K562 (cell line): ENCODE results near the gene LTBP1.

Source experiments
- EP300 ChIP-seq: IDR thresholded peaks from 2 replicates; pipeline ENCODE4 v1.6.1; 2012; ENCODE audit warnings: low read length, improper control_type of control experiment
- HNRNPL ChIP-seq: fragments of 200-400 bp; formaldehyde crosslinking; IDR thresholded peaks from 2 replicates; pipeline ENCODE4 v1.6.1; 2017; ENCODE audit warnings: low read depth, mild to moderate bottlenecking, low read length
- KDM1A ChIP-seq, 2 experiments: fragments of 450-650 bp; IDR thresholded peaks; 2 replicates each; pipeline ENCODE4 v1.6.1; 2016; ENCODE audit warnings: mild to moderate bottlenecking in 2 of 2
- MYC ChIP-seq, 2 experiments: fragments of 250-450 bp in 1 of 2; sonication (Bioruptor Pico) in 1 of 2; IDR thresholded peaks; 2 replicates each; pipeline versions ENCODE4 v1.5.1 to v1.6.1; 2012 to 2021; ENCODE audit warnings: low read depth in 2 of 2, borderline replicate concordance in 1 of 2, improper control_type of control experiment in 1 of 2, low read length in 1 of 2, mild to moderate bottlenecking in 1 of 2, moderate library complexity in 1 of 2

DNA sequence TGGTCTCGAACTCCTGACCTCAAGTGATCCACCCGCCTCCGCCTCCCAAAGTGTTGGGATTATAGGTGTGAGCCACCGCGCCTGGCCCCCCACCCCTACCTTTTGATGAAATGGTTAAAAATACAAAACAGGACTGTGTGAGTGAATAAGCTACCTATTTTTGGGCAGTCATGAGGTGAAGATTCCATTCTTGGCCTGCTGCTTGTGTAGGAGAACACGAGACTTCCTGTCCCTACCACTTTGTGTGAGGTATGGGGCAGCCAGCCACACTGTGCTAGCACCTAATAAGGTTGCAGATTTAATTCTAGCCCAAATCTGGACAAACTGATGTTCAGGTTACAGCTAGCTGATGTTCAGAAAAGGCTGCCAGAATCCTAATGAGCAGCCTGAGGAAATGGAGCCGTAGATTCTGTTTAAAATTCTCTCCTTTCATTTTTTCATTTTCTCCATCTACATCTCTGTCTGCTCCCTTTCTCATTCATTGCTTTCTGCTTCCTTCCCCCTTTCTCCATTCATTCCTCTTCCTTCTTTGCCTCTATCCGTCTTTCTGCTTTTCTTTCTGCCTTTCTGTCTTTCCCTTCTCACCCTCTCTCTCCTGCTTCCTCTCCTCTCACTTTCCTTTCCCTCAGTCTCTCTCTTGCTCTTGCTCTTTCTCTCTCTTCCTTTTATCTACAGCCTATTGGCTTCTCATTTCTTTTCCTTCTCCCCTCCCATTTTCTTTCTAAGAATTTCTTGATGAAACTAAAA, 4.6 kb upstream of the LTBP1 start:
- TF ChIP-seq KDM1A (IDR thresholded peaks at IDR 0.05) (no peak), MYC (IDR thresholded peaks at IDR 0.05; ENCODE audit: low read depth, low read length) (no peak), MYC (CRISPR knock-in tag; IDR thresholded peaks at IDR 0.05; ENCODE audit: borderline replicate concordance, low read depth) (no peak), HNRNPL (no peak), EP300 (no peak)
